GM18861 (cell line): ENCODE measurements around the gene MYO6.

Experiments used
- ATAC-seq: cut with Tn5 transposase; IDR thresholded peaks from one replicate; pipeline ENCODE4 v1.9.1; 2021; ENCODE audit not compliant: unreplicated experiment

Gene MYO6

GRCh38 chr6:75819776-75820487 is 70.9 kb downstream of the MYO6 start:
- no peak for ATAC-seq

GRCh38 chr6:75824160-75824559 is 75.1 kb downstream of the MYO6 start:
- ATAC-seq = peak; percentile 86

GRCh38 chr6:75827163-75827562 is 78.1 kb downstream of the MYO6 start:
- ATAC-seq = no peak

GRCh38 chr6:75830959-75831885 is 82.2 kb downstream of the MYO6 start:
- ATAC-seq = peak; percentile 76

GRCh38 chr6:75834447-75834846 is 85.4 kb downstream of the MYO6 start:
- no peak for ATAC-seq

GRCh38 chr6:75842191-75842590 is 93.2 kb downstream of the MYO6 start:
- no peak for ATAC-seq

- no peak for ATAC-seq
Measured at GRCh38 chr6:75842732-75843131, 93.7 kb downstream of the MYO6 start.

GRCh38 chr6:75843396-75843795 is 94.4 kb downstream of the MYO6 start:
- no peak for ATAC-seq

- no peak for ATAC-seq
Measured at GRCh38 chr6:75848274-75848673, 99.2 kb downstream of the MYO6 start.

- ATAC-seq = no peak
Measured at GRCh38 chr6:75849329-75850025, 100.4 kb downstream of the MYO6 start.

- ATAC-seq = no peak
Measured at GRCh38 chr6:75850026-75850833, 101.2 kb downstream of the MYO6 start.

- ATAC-seq = no peak
Measured at GRCh38 chr6:75852721-75853120, 103.7 kb downstream of the MYO6 start.

- no peak for ATAC-seq
Measured at GRCh38 chr6:75853806-75854205, 104.8 kb downstream of the MYO6 start.

- ATAC-seq = no peak
Measured at GRCh38 chr6:75855052-75855451, 106.0 kb downstream of the MYO6 start.

- ATAC-seq = no peak
Measured at GRCh38 chr6:75856902-75857301, 107.9 kb downstream of the MYO6 start.

GRCh38 chr6:75863001-75863400 is 114.0 kb downstream of the MYO6 start:
- ATAC-seq = no peak

GRCh38 chr6:75863784-75864183 is 114.7 kb downstream of the MYO6 start:
- no peak for ATAC-seq

- ATAC-seq = no peak
Measured at GRCh38 chr6:75864446-75864845, 115.4 kb downstream of the MYO6 start.

GRCh38 chr6:75870389-75870788 is 121.3 kb downstream of the MYO6 start:
- no peak for ATAC-seq

- no peak for ATAC-seq
Measured at GRCh38 chr6:75874224-75874623, 125.2 kb downstream of the MYO6 start.

- no peak for ATAC-seq
Measured at GRCh38 chr6:75876152-75876551, 127.1 kb downstream of the MYO6 start.
